ENCODE data around the gene HAPSTR1.

HAPSTR1 gene

DNA sequence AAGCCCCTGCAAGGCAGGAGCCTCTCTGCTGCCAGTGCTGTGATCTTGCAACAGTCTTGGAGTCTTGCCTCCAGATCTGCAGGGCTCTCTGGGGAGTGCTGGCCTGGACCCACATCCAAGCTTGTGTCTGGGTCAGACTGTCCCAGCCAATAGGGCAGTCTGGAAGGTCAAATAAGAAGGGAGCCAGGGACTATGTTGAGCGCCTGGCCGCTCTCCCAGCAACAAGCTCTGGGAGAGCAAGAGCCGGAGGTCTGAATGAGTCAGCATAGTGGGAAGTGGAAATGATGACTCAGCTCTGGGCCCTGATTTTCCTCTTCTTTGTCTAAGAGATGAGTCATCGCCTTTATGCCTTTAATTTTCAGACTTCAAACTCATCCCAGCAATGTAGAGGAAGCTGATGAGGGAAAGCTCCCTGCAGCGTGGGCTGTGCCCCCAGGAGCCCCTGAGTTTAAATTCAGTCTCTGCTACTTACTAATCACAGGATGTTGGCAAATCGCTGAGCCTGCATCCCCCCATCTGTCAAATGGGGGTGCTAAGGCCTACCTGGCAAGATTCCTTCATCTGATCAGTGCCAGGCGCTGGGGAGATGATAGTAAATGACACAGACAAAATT is 43.6 kb upstream of the HAPSTR1 start (continued):
- TF ChIP-seq ZNF513 (tag by site-specific recombination; IDR thresholded peaks at IDR 0.05) (no peak), ZXDB (tag by site-specific recombination; IDR thresholded peaks at IDR 0.05) (peak; percentile 75), ZNF16 (tag by site-specific recombination; IDR thresholded peaks at IDR 0.05; ENCODE audit: low read depth) (no peak), ZNF549 (tag by site-specific recombination; IDR thresholded peaks at IDR 0.05) (no peak), ZNF664 (tag by site-specific recombination; IDR thresholded peaks at IDR 0.05) (no peak), ZNF830 (tag by site-specific recombination; IDR thresholded peaks at IDR 0.05; ENCODE audit: low read depth) (no peak), CTCF (tag by site-specific recombination; IDR thresholded peaks at IDR 0.05) (no peak), GLI2 (tag by site-specific recombination; IDR thresholded peaks at IDR 0.05; ENCODE audit: borderline replicate concordance, low read depth) (no peak), ZNF324 (tag by site-specific recombination; IDR thresholded peaks at IDR 0.05) (no peak; the same call in 1 of the 2 replicates), ZNF121 (tag by site-specific recombination; IDR thresholded peaks at IDR 0.05) (no peak), ZNF394 (tag by site-specific recombination; IDR thresholded peaks at IDR 0.05; ENCODE audit: borderline replicate concordance) (no peak), HOXD13 (CRISPR knock-in tag; IDR thresholded peaks at IDR 0.05; ENCODE audit: borderline replicate concordance) (no peak), ZEB2 (tag by site-specific recombination; IDR thresholded peaks at IDR 0.05) (peak; percentile 81), PRDM10 (tag by site-specific recombination; IDR thresholded peaks at IDR 0.05) (no peak), ZNF239 (tag by site-specific recombination; IDR thresholded peaks at IDR 0.05) (no peak), ZNF580 (tag by site-specific recombination; IDR thresholded peaks at IDR 0.05) (no peak), ZNF843 (tag by site-specific recombination; IDR thresholded peaks at IDR 0.05) (0 out of 2 replicates have a peak, but pooled peaks have one; percentile 19), ZNF629 (tag by site-specific recombination; IDR thresholded peaks at IDR 0.05) (peak; percentile 77), ZNF174 (tag by site-specific recombination; IDR thresholded peaks at IDR 0.05) (no peak), ZFP69B (tag by site-specific recombination; IDR thresholded peaks at IDR 0.05) (peak; percentile 76), ZFP3 (tag by site-specific recombination; IDR thresholded peaks at IDR 0.05; ENCODE audit: low read depth) (no peak), ZNF521 (tag by site-specific recombination; IDR thresholded peaks at IDR 0.05) (no peak), ZSCAN23 (tag by site-specific recombination; IDR thresholded peaks at IDR 0.05) (no peak), ZFP41 (tag by site-specific recombination; IDR thresholded peaks at IDR 0.05; ENCODE audit: borderline replicate concordance) (no peak), ZNF624 (tag by site-specific recombination; IDR thresholded peaks at IDR 0.05) (no peak), ZBTB48 (tag by site-specific recombination; IDR thresholded peaks at IDR 0.05) (no peak)
- TF ChIP-seq, protein P1, sequence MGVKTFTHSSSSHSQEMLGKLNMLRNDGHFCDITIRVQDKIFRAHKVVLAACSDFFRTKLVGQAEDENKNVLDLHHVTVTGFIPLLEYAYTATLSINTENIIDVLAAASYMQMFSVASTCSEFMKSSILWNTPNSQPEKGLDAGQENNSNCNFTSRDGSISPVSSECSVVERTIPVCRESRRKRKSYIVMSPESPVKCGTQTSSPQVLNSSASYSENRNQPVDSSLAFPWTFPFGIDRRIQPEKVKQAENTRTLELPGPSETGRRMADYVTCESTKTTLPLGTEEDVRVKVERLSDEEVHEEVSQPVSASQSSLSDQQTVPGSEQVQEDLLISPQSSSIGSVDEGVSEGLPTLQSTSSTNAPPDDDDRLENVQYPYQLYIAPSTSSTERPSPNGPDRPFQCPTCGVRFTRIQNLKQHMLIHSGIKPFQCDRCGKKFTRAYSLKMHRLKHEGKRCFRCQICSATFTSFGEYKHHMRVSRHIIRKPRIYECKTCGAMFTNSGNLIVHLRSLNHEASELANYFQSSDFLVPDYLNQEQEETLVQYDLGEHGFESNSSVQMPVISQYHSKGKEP (tag by site-specific recombination; IDR thresholded peaks at IDR 0.05): no peak
- TF ChIP-seq, protein P2, sequence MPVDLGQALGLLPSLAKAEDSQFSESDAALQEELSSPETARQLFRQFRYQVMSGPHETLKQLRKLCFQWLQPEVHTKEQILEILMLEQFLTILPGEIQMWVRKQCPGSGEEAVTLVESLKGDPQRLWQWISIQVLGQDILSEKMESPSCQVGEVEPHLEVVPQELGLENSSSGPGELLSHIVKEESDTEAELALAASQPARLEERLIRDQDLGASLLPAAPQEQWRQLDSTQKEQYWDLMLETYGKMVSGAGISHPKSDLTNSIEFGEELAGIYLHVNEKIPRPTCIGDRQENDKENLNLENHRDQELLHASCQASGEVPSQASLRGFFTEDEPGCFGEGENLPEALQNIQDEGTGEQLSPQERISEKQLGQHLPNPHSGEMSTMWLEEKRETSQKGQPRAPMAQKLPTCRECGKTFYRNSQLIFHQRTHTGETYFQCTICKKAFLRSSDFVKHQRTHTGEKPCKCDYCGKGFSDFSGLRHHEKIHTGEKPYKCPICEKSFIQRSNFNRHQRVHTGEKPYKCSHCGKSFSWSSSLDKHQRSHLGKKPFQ (tag by site-specific recombination; IDR thresholded peaks at IDR 0.05): peak; percentile 82
- TF ChIP-seq, protein P3, sequence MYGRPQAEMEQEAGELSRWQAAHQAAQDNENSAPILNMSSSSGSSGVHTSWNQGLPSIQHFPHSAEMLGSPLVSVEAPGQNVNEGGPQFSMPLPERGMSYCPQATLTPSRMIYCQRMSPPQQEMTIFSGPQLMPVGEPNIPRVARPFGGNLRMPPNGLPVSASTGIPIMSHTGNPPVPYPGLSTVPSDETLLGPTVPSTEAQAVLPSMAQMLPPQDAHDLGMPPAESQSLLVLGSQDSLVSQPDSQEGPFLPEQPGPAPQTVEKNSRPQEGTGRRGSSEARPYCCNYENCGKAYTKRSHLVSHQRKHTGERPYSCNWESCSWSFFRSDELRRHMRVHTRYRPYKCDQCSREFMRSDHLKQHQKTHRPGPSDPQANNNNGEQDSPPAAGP (tag by site-specific recombination; IDR thresholded peaks at IDR 0.05): 0 out of 2 replicates have a peak, but pooled peaks have one; percentile 53

Measured in HEK293 (cell line).